COR-L47 (cell line): ENCODE data around the gene DIP2C.

Source experiments
- DNase-seq: peaks from one replicate; lab custom pipeline; 2025; lab: John Stamatoyannopoulos, UW

Gene DIP2C

GRCh38 chr10:627032-627992 is 62.2 kb downstream of the DIP2C start:
- DNase-seq, result no peak

GRCh38 chr10:625751-626711 is 63.4 kb downstream of the DIP2C start:
- no peak for DNase-seq

- no peak for DNase-seq
These were observed 64.2 kb downstream of the DIP2C start for GRCh38 chr10:625333-625696.

- DNase-seq, result peak; percentile 83
These were observed 64.7 kb downstream of the DIP2C start for GRCh38 chr10:624605-625332.

- DNase-seq, result no peak
These were observed 65.2 kb downstream of the DIP2C start for GRCh38 chr10:624312-624604.

GRCh38 chr10:623477-624311 is 65.8 kb downstream of the DIP2C start:
- DNase-seq, result no peak

- no peak for DNase-seq
These were observed 66.5 kb downstream of the DIP2C start for GRCh38 chr10:623014-623413.

GRCh38 chr10:621981-622740 is 67.3 kb downstream of the DIP2C start:
- DNase-seq, result no peak

- no peak for DNase-seq
These were observed 68.0 kb downstream of the DIP2C start for GRCh38 chr10:621513-621912.

GRCh38 chr10:620971-621370 is 68.5 kb downstream of the DIP2C start:
- no peak for DNase-seq

GRCh38 chr10:620417-620816 is 69.1 kb downstream of the DIP2C start:
- no peak for DNase-seq

- DNase-seq, result no peak
These were observed 69.8 kb downstream of the DIP2C start for GRCh38 chr10:619710-620109.

- no peak for DNase-seq
These were observed 71.1 kb downstream of the DIP2C start for GRCh38 chr10:618229-618989.

GRCh38 chr10:617471-617870 is 72.0 kb downstream of the DIP2C start:
- no peak for DNase-seq

GRCh38 chr10:615583-616152 is 73.8 kb downstream of the DIP2C start:
- DNase-seq, result no peak

- no peak for DNase-seq
These were observed 74.5 kb downstream of the DIP2C start for GRCh38 chr10:614790-615582.

- no peak for DNase-seq
These were observed 75.2 kb downstream of the DIP2C start for GRCh38 chr10:614139-614711.
